Activated CD8-positive, alpha-beta memory T cell treated with anti-CD3 and anti-CD28 coated beads, Interleukin-2, amount 50 U/mL, for 48 hours (primary cell): Measurements from ENCODE around the gene MDM2.
A peak's percentile ranks its signal among the peaks of the same experiment; 100 is the strongest.
"Not testable (repeated sequence)": the region's sequence is repeated elsewhere in the genome, so short reads cannot be mapped to it uniquely, and the experiment has no call there.

Source experiments
- DNase-seq: peaks from one replicate; pipeline ENCODE4 v3.0.0-alpha.2; 2020

Gene MDM2

GRCh38 chr12:68788554-68789143 is 19.3 kb upstream of the MDM2 start:
- no peak for DNase-seq

- DNase-seq, result no peak
These were observed 18.7 kb upstream of the MDM2 start for GRCh38 chr12:68789144-68789878.

- no peak for DNase-seq
These were observed 17.7 kb upstream of the MDM2 start for GRCh38 chr12:68790081-68790951.

- DNase-seq, result no peak
These were observed 17.1 kb upstream of the MDM2 start for GRCh38 chr12:68790952-68791234.

- no peak for DNase-seq
These were observed 16.0 kb upstream of the MDM2 start for GRCh38 chr12:68791897-68792481.

GRCh38 chr12:68792952-68793351 is 15.0 kb upstream of the MDM2 start:
- no peak for DNase-seq

GRCh38 chr12:68793436-68793835 is 14.5 kb upstream of the MDM2 start:
- peak; percentile 13 for DNase-seq

- DNase-seq, result peak; percentile 48
These were observed 13.9 kb upstream of the MDM2 start for GRCh38 chr12:68793975-68794652.

GRCh38 chr12:68794653-68795251 is 13.2 kb upstream of the MDM2 start:
- no peak for DNase-seq

- peak; percentile 7 for DNase-seq
These were observed 11.6 kb upstream of the MDM2 start for GRCh38 chr12:68796399-68796798.

- peak; percentile 22 for DNase-seq
These were observed 9.1 kb upstream of the MDM2 start for GRCh38 chr12:68798882-68799234.

- no peak for DNase-seq
These were observed 7.7 kb upstream of the MDM2 start for GRCh38 chr12:68800294-68800693.

GRCh38 chr12:68801124-68801523 is 6.9 kb upstream of the MDM2 start:
- DNase-seq, result peak; percentile 6

- DNase-seq, result not testable (repeated sequence)
These were observed 5.6 kb upstream of the MDM2 start for GRCh38 chr12:68802372-68802745.

GRCh38 chr12:68802911-68803651 is 4.9 kb upstream of the MDM2 start:
- peak; percentile 10 for DNase-seq

- no peak for DNase-seq
These were observed 3.9 kb upstream of the MDM2 start for GRCh38 chr12:68803948-68804656.

- DNase-seq, result no peak
These were observed 3.1 kb upstream of the MDM2 start for GRCh38 chr12:68804657-68805591.

- DNase-seq, result no peak
These were observed 2.3 kb upstream of the MDM2 start for GRCh38 chr12:68805592-68806120.

- DNase-seq, result no peak
These were observed 1.3 kb upstream of the MDM2 start for GRCh38 chr12:68806488-68807237.
